Measurements from ENCODE around the gene PDPN.

DNA sequence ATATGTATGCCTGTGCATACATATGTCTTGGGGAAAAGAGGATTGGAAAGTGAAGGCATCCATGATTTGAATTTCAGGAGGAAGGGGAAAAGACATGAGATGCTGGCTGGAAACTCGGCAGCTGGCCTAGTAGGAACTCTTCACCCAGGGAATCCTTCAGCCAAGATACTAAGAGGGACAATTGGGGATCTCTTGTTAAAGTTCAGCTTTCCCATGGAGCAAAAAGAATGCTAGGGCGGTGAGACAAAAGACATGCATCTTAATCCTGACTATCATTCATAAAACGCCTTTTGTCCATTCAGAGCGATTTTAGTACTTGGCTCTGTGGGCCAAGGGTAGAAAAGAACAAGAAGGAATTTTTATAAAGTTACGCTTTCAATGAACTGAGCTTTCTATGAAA is 20.5 kb downstream of the PDPN start:
- no peak for TF ChIP-seq POLR2AphosphoS5 (IDR thresholded peaks at IDR 0.05; ENCODE audit: low read depth, low read length)
- TF ChIP-seq FOXM1 (IDR thresholded peaks at IDR 0.05; ENCODE audit: low read depth): no peak
- TF ChIP-seq, protein P1, sequence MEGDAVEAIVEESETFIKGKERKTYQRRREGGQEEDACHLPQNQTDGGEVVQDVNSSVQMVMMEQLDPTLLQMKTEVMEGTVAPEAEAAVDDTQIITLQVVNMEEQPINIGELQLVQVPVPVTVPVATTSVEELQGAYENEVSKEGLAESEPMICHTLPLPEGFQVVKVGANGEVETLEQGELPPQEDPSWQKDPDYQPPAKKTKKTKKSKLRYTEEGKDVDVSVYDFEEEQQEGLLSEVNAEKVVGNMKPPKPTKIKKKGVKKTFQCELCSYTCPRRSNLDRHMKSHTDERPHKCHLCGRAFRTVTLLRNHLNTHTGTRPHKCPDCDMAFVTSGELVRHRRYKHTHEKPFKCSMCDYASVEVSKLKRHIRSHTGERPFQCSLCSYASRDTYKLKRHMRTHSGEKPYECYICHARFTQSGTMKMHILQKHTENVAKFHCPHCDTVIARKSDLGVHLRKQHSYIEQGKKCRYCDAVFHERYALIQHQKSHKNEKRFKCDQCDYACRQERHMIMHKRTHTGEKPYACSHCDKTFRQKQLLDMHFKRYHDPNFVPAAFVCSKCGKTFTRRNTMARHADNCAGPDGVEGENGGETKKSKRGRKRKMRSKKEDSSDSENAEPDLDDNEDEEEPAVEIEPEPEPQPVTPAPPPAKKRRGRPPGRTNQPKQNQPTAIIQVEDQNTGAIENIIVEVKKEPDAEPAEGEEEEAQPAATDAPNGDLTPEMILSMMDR (IDR thresholded peaks at IDR 0.05): no peak
- TF ChIP-seq YY1 (IDR thresholded peaks at IDR 0.05; ENCODE audit: low read depth): no peak
- TF ChIP-seq EP300 (IDR thresholded peaks at IDR 0.05; ENCODE audit: borderline replicate concordance in 1 of 2, low read depth in 1 of 2, low read length in 1 of 2): no peak
- TF ChIP-seq, protein P2, sequence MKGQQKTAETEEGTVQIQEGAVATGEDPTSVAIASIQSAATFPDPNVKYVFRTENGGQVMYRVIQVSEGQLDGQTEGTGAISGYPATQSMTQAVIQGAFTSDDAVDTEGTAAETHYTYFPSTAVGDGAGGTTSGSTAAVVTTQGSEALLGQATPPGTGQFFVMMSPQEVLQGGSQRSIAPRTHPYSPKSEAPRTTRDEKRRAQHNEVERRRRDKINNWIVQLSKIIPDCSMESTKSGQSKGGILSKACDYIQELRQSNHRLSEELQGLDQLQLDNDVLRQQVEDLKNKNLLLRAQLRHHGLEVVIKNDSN (IDR thresholded peaks at IDR 0.05; ENCODE audit: borderline replicate concordance, low read depth): no peak
- TF ChIP-seq MXI1 (IDR thresholded peaks at IDR 0.05; ENCODE audit: low read depth, low read length): no peak
- TF ChIP-seq, protein P3, sequence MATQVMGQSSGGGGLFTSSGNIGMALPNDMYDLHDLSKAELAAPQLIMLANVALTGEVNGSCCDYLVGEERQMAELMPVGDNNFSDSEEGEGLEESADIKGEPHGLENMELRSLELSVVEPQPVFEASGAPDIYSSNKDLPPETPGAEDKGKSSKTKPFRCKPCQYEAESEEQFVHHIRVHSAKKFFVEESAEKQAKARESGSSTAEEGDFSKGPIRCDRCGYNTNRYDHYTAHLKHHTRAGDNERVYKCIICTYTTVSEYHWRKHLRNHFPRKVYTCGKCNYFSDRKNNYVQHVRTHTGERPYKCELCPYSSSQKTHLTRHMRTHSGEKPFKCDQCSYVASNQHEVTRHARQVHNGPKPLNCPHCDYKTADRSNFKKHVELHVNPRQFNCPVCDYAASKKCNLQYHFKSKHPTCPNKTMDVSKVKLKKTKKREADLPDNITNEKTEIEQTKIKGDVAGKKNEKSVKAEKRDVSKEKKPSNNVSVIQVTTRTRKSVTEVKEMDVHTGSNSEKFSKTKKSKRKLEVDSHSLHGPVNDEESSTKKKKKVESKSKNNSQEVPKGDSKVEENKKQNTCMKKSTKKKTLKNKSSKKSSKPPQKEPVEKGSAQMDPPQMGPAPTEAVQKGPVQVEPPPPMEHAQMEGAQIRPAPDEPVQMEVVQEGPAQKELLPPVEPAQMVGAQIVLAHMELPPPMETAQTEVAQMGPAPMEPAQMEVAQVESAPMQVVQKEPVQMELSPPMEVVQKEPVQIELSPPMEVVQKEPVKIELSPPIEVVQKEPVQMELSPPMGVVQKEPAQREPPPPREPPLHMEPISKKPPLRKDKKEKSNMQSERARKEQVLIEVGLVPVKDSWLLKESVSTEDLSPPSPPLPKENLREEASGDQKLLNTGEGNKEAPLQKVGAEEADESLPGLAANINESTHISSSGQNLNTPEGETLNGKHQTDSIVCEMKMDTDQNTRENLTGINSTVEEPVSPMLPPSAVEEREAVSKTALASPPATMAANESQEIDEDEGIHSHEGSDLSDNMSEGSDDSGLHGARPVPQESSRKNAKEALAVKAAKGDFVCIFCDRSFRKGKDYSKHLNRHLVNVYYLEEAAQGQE (IDR thresholded peaks at IDR 0.05; ENCODE audit: low read depth, low read length): no peak
- TF ChIP-seq, protein P4, sequence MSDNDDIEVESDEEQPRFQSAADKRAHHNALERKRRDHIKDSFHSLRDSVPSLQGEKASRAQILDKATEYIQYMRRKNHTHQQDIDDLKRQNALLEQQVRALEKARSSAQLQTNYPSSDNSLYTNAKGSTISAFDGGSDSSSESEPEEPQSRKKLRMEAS (IDR thresholded peaks at IDR 0.05; ENCODE audit: low read depth): no peak
- no peak for TF ChIP-seq TAF1 (IDR thresholded peaks at IDR 0.05; ENCODE audit: borderline replicate concordance, low read depth, low read length)
- TF ChIP-seq, protein P5, sequence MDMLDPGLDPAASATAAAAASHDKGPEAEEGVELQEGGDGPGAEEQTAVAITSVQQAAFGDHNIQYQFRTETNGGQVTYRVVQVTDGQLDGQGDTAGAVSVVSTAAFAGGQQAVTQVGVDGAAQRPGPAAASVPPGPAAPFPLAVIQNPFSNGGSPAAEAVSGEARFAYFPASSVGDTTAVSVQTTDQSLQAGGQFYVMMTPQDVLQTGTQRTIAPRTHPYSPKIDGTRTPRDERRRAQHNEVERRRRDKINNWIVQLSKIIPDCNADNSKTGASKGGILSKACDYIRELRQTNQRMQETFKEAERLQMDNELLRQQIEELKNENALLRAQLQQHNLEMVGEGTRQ (IDR thresholded peaks at IDR 0.05; ENCODE audit: borderline replicate concordance, low read depth, low read length): no peak
- TF ChIP-seq NRF1 (IDR thresholded peaks at IDR 0.05; ENCODE audit: low read depth, low read length): no peak
- TF ChIP-seq RFX5 (IDR thresholded peaks at IDR 0.05; ENCODE audit: low read length): no peak
